ENCODE data around the gene DSCAML1.

DSCAML1 gene

DNA sequence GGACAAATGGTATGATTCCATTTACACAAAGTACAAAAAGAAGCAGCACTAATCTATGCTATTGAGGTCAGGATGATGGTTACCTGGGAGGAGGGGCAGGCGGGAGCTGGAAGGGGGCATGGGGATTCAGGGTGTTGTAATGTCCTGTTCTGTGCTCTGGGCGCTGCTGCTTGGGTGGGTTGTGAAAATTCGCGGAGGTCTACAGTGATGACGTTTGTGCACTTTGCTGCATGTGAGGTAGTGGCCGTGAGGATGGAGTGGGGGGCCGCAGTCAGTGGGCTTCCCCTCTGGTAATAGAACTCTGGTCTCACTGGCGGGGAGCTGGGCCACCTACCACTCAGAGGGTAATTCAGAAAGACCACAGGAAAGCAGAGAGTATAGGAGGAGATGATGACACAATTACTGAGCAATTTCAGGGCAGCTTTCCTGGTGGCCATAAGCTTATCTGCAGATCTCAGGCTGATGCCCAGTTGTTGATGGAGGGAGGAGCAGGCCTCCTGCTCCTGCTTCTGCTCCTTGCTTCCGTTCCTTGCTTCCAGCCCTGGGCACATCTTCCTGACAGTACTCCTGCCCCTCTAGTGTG, 347.8 kb downstream of the DSCAML1 start:
- TF ChIP-seq, protein P1, sequence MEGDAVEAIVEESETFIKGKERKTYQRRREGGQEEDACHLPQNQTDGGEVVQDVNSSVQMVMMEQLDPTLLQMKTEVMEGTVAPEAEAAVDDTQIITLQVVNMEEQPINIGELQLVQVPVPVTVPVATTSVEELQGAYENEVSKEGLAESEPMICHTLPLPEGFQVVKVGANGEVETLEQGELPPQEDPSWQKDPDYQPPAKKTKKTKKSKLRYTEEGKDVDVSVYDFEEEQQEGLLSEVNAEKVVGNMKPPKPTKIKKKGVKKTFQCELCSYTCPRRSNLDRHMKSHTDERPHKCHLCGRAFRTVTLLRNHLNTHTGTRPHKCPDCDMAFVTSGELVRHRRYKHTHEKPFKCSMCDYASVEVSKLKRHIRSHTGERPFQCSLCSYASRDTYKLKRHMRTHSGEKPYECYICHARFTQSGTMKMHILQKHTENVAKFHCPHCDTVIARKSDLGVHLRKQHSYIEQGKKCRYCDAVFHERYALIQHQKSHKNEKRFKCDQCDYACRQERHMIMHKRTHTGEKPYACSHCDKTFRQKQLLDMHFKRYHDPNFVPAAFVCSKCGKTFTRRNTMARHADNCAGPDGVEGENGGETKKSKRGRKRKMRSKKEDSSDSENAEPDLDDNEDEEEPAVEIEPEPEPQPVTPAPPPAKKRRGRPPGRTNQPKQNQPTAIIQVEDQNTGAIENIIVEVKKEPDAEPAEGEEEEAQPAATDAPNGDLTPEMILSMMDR (IDR thresholded peaks at IDR 0.05; ENCODE audit: low read depth, low read length), result no peak
- Histone ChIP-seq H3K9me3 (ENCODE audit: severe bottlenecking) (peaks cover 4% of the 10 kb centered on the region), H3K36me3 (no peaks in the 10 kb centered on the region), H3K27me3 (ENCODE audit: insufficient read depth, low read depth, severe bottlenecking) (no peaks in the 10 kb centered on the region), H3K27ac (no peak overlapping the region), H3K4me3 (ENCODE audit: low read depth, low read length) (no peak overlapping the region)
- DNase-seq, result no peak

DNA sequence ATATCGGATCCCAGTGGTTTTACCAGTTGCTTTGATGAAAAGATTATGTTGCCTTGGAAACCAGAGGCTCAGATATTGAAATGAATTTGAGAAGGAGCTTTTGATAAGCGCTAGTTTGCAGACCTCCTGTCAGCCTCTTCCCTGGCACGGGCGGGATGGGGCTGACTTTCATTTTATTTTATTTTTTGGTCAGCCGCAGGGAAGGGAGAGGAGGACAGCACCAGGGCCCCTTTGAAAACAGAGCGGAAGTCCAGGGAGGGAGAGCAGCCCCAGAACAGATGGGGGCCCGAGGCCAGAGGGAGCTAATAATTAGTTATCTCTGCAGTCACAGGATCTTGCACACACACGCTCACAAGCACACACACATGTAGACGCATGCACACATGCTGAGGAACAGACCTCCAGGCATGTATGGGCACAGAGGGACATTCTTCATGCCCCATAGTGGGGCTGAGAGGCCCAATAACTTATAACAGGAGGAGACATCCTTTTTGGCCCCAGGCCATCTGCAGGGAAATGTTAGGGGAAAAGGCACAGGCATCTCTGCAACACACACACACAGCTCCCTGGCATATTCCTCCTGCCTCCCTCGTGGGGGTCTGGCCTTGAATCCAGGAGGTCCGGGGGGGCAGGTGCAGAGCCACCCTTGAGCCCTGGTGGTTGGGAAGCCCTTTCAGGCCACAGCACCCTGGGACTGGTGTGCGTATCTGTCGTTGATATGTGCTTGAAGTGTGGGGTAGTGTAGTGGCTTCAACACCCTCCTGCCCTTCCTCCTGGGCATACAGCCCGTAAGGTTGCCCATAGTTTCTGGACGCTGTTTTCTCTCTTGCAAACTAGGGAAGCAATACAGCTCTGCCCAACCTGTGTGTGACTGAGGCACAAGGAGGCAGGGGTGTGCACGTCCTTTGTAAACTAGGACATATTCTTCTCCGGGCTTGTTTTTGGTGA, 352.0 kb downstream of the DSCAML1 start:
- H3K9me3 ChIP-seq (ENCODE audit: severe bottlenecking), result no peaks in the 10 kb centered on the region
- H3K27ac ChIP-seq, result no peak overlapping the region
- TF ChIP-seq, protein P1 (IDR thresholded peaks at IDR 0.05; ENCODE audit: low read depth, low read length), result no peak
- H3K27me3 ChIP-seq (ENCODE audit: insufficient read depth, low read depth, severe bottlenecking), result no peaks in the 10 kb centered on the region
- no peaks in the 10 kb centered on the region for H3K36me3 ChIP-seq
- no peak overlapping the region for H3K4me3 ChIP-seq (ENCODE audit: low read depth, low read length)
- no peak for DNase-seq

DNA sequence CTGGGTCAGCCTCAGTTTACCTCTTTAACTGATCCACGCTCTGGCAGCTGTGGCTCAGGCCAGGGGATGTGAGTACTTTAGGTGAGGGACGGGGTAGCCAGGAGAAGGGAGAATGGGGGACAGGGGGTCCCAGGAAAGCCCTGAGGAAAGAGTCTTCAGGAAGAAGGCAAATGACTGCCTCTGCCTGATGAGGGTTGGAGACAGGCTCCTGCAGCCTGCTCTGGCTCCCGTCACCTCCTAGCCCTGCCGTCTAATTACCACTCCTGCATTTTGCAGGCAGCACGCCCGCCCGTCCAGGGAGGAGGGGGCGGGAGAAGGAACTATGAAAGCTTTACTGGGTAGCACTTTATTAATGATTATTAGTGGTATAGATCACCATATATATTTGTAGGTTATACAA, 352.8 kb downstream of the DSCAML1 start:
- DNase-seq, result no peak
- no peak overlapping the region for H3K4me3 ChIP-seq (ENCODE audit: low read depth, low read length)
- TF ChIP-seq, protein P1 (IDR thresholded peaks at IDR 0.05; ENCODE audit: low read depth, low read length), result no peak

DNA sequence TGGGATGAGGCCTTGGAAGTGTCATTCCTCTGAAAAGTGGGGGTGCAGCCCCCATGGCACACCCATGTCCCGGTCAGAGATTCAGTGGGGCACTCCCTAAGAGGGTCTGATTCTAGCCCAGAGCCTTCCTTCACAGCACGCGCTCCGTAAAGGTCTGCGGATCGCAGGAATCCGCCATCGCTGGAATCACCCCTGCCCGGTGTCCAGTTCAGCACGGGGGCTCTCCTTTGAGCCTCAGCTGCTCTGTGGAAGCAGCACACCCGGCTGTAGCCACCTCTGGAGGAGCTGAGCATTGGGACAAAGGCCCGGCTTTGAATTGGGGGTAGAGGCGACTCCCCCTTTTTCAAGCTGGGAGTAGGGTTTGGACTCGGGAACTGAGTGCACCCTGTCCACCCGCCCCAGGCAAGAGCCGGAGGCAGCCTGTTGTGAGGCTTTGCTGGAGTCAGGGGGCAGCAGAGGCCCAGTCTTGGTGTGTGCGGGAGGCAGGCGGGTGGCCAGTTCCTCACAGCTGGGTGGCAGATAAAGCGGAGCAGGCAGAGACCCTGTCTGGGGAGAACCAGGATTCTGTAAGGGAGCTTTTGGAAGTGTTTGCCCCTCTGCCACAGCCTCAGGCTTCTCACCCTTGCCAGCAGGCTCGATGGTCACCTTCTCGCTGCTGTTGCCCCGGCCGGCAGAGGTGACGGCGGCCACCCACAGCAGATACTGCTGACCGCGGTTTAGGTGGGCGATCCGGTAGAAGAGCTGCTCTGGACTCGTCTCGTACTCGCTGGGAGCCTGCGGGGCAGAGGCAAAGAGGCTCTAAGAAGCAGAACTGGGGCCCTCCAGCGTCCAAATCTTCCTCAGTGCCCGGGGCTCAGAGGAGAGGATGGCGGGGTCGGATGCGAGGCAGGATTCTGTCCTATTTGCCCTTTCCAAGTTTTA, 353.5 kb downstream of the DSCAML1 start:
- Histone ChIP-seq H3K27me3 (ENCODE audit: insufficient read depth, low read depth, severe bottlenecking) (no peaks in the 10 kb centered on the region), H3K27ac (no peak overlapping the region), H3K9me3 (ENCODE audit: severe bottlenecking) (no peaks in the 10 kb centered on the region), H3K36me3 (no peaks in the 10 kb centered on the region), H3K4me3 (ENCODE audit: low read depth, low read length) (no peak overlapping the region)
- DNase-seq, result peak; percentile 86
- TF ChIP-seq, protein P1 (IDR thresholded peaks at IDR 0.05; ENCODE audit: low read depth, low read length), result peak; percentile 93

More for the DNA sequence above, 352.8 kb downstream of the DSCAML1 start:
- Histone ChIP-seq H3K27me3 (ENCODE audit: insufficient read depth, low read depth, severe bottlenecking) (no peaks in the 10 kb centered on the region), H3K9me3 (ENCODE audit: severe bottlenecking) (no peaks in the 10 kb centered on the region), H3K36me3 (no peaks in the 10 kb centered on the region), H3K27ac (no peak overlapping the region)

DNA sequence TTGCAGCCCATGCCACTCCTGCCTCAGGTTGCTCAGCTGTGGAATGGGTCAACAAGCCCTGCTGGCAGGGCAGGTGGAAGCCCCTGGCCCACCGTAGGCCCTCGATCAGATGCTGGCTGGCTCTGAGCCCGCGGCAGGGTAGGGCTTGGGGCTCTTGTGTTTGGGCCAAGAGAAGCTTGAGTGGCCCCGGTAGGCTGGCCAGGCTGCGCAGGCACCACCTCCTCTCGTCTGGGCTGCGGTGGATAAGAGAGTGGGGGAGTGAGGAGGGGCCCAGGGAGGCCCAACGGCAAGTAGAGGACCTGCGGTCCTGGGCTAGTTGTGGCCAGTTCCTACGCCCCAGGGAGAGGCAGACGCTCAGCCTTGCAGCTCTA, 354.2 kb downstream of the DSCAML1 start:
- Histone ChIP-seq H3K27me3 (ENCODE audit: insufficient read depth, low read depth, severe bottlenecking) (no peaks in the 10 kb centered on the region), H3K27ac (no peak overlapping the region), H3K36me3 (no peaks in the 10 kb centered on the region), H3K9me3 (ENCODE audit: severe bottlenecking) (no peaks in the 10 kb centered on the region), H3K4me3 (ENCODE audit: low read depth, low read length) (no peak overlapping the region)
- TF ChIP-seq, protein P1 (IDR thresholded peaks at IDR 0.05; ENCODE audit: low read depth, low read length), result no peak
- DNase-seq, result no peak

Data from WERI-Rb-1 (cell line).